ENCODE data around the gene USP2. TPM values are rescaled to one million over a fixed set of nuclear protein-coding genes. Genes with fewer than 3 reads are reported as not detected.

The USP2 gene
- under 1 TPM; 0.15 to 0.51 TPM for total RNA-seq
- polyA plus RNA-seq, result not detected

- CTCF ChIA-PET, result interaction anchor here (0.6 to 15.4 kb wide), 16 partner anchors 9 to 111 kb away, joined by 3 to 145 read pairs (median 4); no protein-coding TSS in a partner anchor
- peak within 1 kb of the TSS; percentile 69 for H3K27ac ChIP-seq (ENCODE audit: low read depth, low read length)
- H3K36me3 Mint-ChIP-seq, result no peaks in the 10 kb centered on the region
- no peaks in the 10 kb centered on the region for H3K9me3 Mint-ChIP-seq
- peak within 1 kb of the TSS; percentile 74 for H3K4me3 ChIP-seq (ENCODE audit: low read length)
- DNase-seq, result peak; percentile 97 to 99 (median 97)
- H3K27me3 ChIP-seq (ENCODE audit: insufficient read depth, low read length, poor library complexity, severe bottlenecking), result no peaks in the 10 kb centered on the region
- peak within 1 kb of the TSS in 3 of 8 donors; percentile 26 to 36 (median 35) for H3K27ac Mint-ChIP-seq
- no peaks in the 10 kb centered on the region for H3K36me3 ChIP-seq (ENCODE audit: insufficient read depth, low read length)
- POLR2A ChIA-PET, result interaction anchor here (1.4 kb wide), 1 partner anchor 25 kb away, joined by 5 read pairs; no protein-coding TSS in a partner anchor
- peaks cover 0 to 3% of the 10 kb centered on the region in 2 donors for H3K27me3 Mint-ChIP-seq
- peaks cover 13% of the 10 kb centered on the region for H3K4me1 ChIP-seq (ENCODE audit: insufficient read depth, low read length)
- peaks cover 0 to 8% (median 4%) of the 10 kb centered on the region in 3 donors for H3K4me1 Mint-ChIP-seq
- H3K4me3 Mint-ChIP-seq, result peak within 1 kb of the TSS in 1 of 7 donors; percentile 10
- no peaks in the 10 kb centered on the region for H3K9me3 ChIP-seq (ENCODE audit: low read length)
These were observed at the start of gene USP2 for GRCh38 chr11:119381181-119381988. USP2 (minus strand) TSS chr11:119381690; CDS start chr11:119373480, 8,210 bp downstream.

GRCh38 chr11:119427279-119427678 lies 45.8 kb upstream of the USP2 start:
- ChIA-PET POLR2A (no interaction called here), CTCF (no interaction called here)
- Mint-ChIP-seq H3K9me3 (peaks cover 0 to 2% (median 0%) of the 10 kb centered on the region in 5 donors), H3K27me3 (peaks cover 30 to 70% of the 10 kb centered on the region in 2 donors), H3K27ac (no peak overlapping the region), H3K4me1 (peaks cover 7 to 13% (median 9%) of the 10 kb centered on the region in 3 donors), H3K4me3 (no peak overlapping the region), H3K36me3 (no peaks in the 10 kb centered on the region)
- DNase-seq, result no peak
- Histone ChIP-seq H3K9me3 (ENCODE audit: low read length) (no peaks in the 10 kb centered on the region), H3K27ac (ENCODE audit: low read depth, low read length) (no peak overlapping the region), H3K36me3 (ENCODE audit: insufficient read depth, low read length) (no peaks in the 10 kb centered on the region), H3K27me3 (ENCODE audit: insufficient read depth, low read length, poor library complexity, severe bottlenecking) (peaks cover 27% of the 10 kb centered on the region), H3K4me3 (ENCODE audit: low read length) (no peak overlapping the region), H3K4me1 (ENCODE audit: insufficient read depth, low read length) (no peaks in the 10 kb centered on the region)

- Mint-ChIP-seq H3K27me3 (peaks cover 36 to 71% of the 10 kb centered on the region in 2 donors), H3K9me3 (peaks cover 0 to 2% (median 0%) of the 10 kb centered on the region in 5 donors), H3K36me3 (no peaks in the 10 kb centered on the region), H3K4me3 (no peak overlapping the region), H3K4me1 (peaks cover 12 to 23% (median 13%) of the 10 kb centered on the region in 3 donors), H3K27ac (peak overlapping the region in 1 of 8 donors; percentile 62)
- ChIA-PET POLR2A (no interaction called here), CTCF (interaction anchor here (1.4 kb wide), 1 partner anchor 70 kb away, joined by 4 read pairs; no protein-coding TSS in a partner anchor)
- H3K4me3 ChIP-seq (ENCODE audit: low read length), result no peak overlapping the region
- H3K4me1 ChIP-seq (ENCODE audit: insufficient read depth, low read length), result no peaks in the 10 kb centered on the region
- H3K9me3 ChIP-seq (ENCODE audit: low read length), result no peaks in the 10 kb centered on the region
- peaks cover 38% of the 10 kb centered on the region for H3K27me3 ChIP-seq (ENCODE audit: insufficient read depth, low read length, poor library complexity, severe bottlenecking)
- H3K27ac ChIP-seq (ENCODE audit: low read depth, low read length), result no peak overlapping the region
- no peak for DNase-seq
- no peaks in the 10 kb centered on the region for H3K36me3 ChIP-seq (ENCODE audit: insufficient read depth, low read length)
These were observed 44.7 kb upstream of the USP2 start for GRCh38 chr11:119426142-119426541.

GRCh38 chr11:119424775-119425174 lies 43.3 kb upstream of the USP2 start:
- DNase-seq, result no peak
- no peaks in the 10 kb centered on the region for H3K4me1 ChIP-seq (ENCODE audit: insufficient read depth, low read length)
- peaks cover 43% of the 10 kb centered on the region for H3K27me3 ChIP-seq (ENCODE audit: insufficient read depth, low read length, poor library complexity, severe bottlenecking)
- no peak overlapping the region for H3K27ac ChIP-seq (ENCODE audit: low read depth, low read length)
- Mint-ChIP-seq H3K27ac (no peak overlapping the region), H3K4me3 (no peak overlapping the region), H3K27me3 (peaks cover 38 to 71% of the 10 kb centered on the region in 2 donors), H3K36me3 (no peaks in the 10 kb centered on the region), H3K4me1 (peaks cover 12 to 23% (median 13%) of the 10 kb centered on the region in 3 donors), H3K9me3 (peaks cover 0 to 2% (median 0%) of the 10 kb centered on the region in 5 donors)
- H3K36me3 ChIP-seq (ENCODE audit: insufficient read depth, low read length), result no peaks in the 10 kb centered on the region
- no peak overlapping the region for H3K4me3 ChIP-seq (ENCODE audit: low read length)
- no peaks in the 10 kb centered on the region for H3K9me3 ChIP-seq (ENCODE audit: low read length)
- CTCF ChIA-PET, result interaction anchor here (0.6 to 1.4 kb wide), 2 partner anchors 69 to 192 kb away, joined by 3 to 5 read pairs; no protein-coding TSS in a partner anchor
- POLR2A ChIA-PET, result no interaction called here

GRCh38 chr11:119424276-119424675 lies 42.8 kb upstream of the USP2 start:
- Mint-ChIP-seq H3K27me3 (peaks cover 39 to 73% of the 10 kb centered on the region in 2 donors), H3K4me1 (peaks cover 12 to 23% (median 13%) of the 10 kb centered on the region in 3 donors), H3K27ac (no peak overlapping the region), H3K9me3 (peaks cover 0 to 2% (median 0%) of the 10 kb centered on the region in 5 donors), H3K4me3 (no peak overlapping the region), H3K36me3 (no peaks in the 10 kb centered on the region)
- ChIA-PET CTCF (interaction anchor here (0.6 to 1.4 kb wide), 2 partner anchors 68 to 193 kb away, joined by 3 to 5 read pairs; no protein-coding TSS in a partner anchor), POLR2A (no interaction called here)
- Histone ChIP-seq H3K27ac (ENCODE audit: low read depth, low read length) (no peak overlapping the region), H3K4me1 (ENCODE audit: insufficient read depth, low read length) (no peaks in the 10 kb centered on the region), H3K36me3 (ENCODE audit: insufficient read depth, low read length) (no peaks in the 10 kb centered on the region), H3K4me3 (ENCODE audit: low read length) (no peak overlapping the region), H3K27me3 (ENCODE audit: insufficient read depth, low read length, poor library complexity, severe bottlenecking) (peaks cover 47% of the 10 kb centered on the region), H3K9me3 (ENCODE audit: low read length) (no peaks in the 10 kb centered on the region)
- DNase-seq, result no peak

- no peak for DNase-seq
- H3K4me3 ChIP-seq (ENCODE audit: low read length), result no peak overlapping the region
- Mint-ChIP-seq H3K4me1 (peaks cover 12 to 23% (median 13%) of the 10 kb centered on the region in 3 donors), H3K27me3 (peaks cover 40 to 77% of the 10 kb centered on the region in 2 donors), H3K9me3 (peaks cover 0 to 2% (median 0%) of the 10 kb centered on the region in 5 donors), H3K36me3 (no peaks in the 10 kb centered on the region), H3K27ac (no peak overlapping the region), H3K4me3 (peak overlapping the region in 4 of 7 donors; percentile 13 to 63 (median 54))
- H3K27ac ChIP-seq (ENCODE audit: low read depth, low read length), result no peak overlapping the region
- POLR2A ChIA-PET, result no interaction called here
- no peaks in the 10 kb centered on the region for H3K36me3 ChIP-seq (ENCODE audit: insufficient read depth, low read length)
- H3K4me1 ChIP-seq (ENCODE audit: insufficient read depth, low read length), result no peaks in the 10 kb centered on the region
- H3K9me3 ChIP-seq (ENCODE audit: low read length), result no peaks in the 10 kb centered on the region
- H3K27me3 ChIP-seq (ENCODE audit: insufficient read depth, low read length, poor library complexity, severe bottlenecking), result peaks cover 47% of the 10 kb centered on the region
- CTCF ChIA-PET, result interaction anchor here (1.4 kb wide), 1 partner anchor 67 kb away, joined by 3 read pairs; no protein-coding TSS in a partner anchor
These were observed 42.2 kb upstream of the USP2 start for GRCh38 chr11:119423509-119424254.

- no peaks in the 10 kb centered on the region for H3K36me3 Mint-ChIP-seq
- DNase-seq, result no peak
- peak within 1 kb of the TSS in 6 of 7 donors; percentile 3 to 86 (median 57) for H3K4me3 Mint-ChIP-seq
- no peaks in the 10 kb centered on the region for H3K36me3 ChIP-seq (ENCODE audit: insufficient read depth, low read length)
- H3K9me3 ChIP-seq (ENCODE audit: low read length), result no peaks in the 10 kb centered on the region
- H3K27ac ChIP-seq (ENCODE audit: low read depth, low read length), result no peak within 1 kb of the TSS
- POLR2A ChIA-PET, result no interaction called here
- H3K4me1 ChIP-seq (ENCODE audit: insufficient read depth, low read length), result no peaks in the 10 kb centered on the region
- H3K27me3 ChIP-seq (ENCODE audit: insufficient read depth, low read length, poor library complexity, severe bottlenecking), result peaks cover 47% of the 10 kb centered on the region
- H3K4me1 Mint-ChIP-seq, result peaks cover 12 to 23% (median 13%) of the 10 kb centered on the region in 3 donors
- peaks cover 40 to 72% of the 10 kb centered on the region in 2 donors for H3K27me3 Mint-ChIP-seq
- CTCF ChIA-PET, result no interaction called here
- H3K9me3 Mint-ChIP-seq, result peaks cover 0 to 2% (median 0%) of the 10 kb centered on the region in 5 donors
- H3K27ac Mint-ChIP-seq, result peak within 1 kb of the TSS in 1 of 8 donors; percentile 0
- H3K4me3 ChIP-seq (ENCODE audit: low read length), result no peak within 1 kb of the TSS
These were observed 41.5 kb upstream of the USP2 start, which contains the start of gene THY1 for GRCh38 chr11:119422809-119423508. THY1 (minus strand) TSS chr11:119423172; CDS start chr11:119420905, 2,267 bp downstream.
